ENCODE measurements around the gene GOLGA5.
A peak's percentile ranks its signal among the peaks of the same experiment; 100 is the strongest.
"Not testable (repeated sequence)": the region's sequence is repeated elsewhere in the genome, so short reads cannot be mapped to it uniquely, and the experiment has no call there.

Gene GOLGA5

GRCh38 chr14:92793709-92794546, at the start of gene GOLGA5:
Gene GOLGA5, plus strand, starts transcription at chr14:92794305. Its CDS starts 3,133 bp downstream, at chr14:92797438.
- DNase-seq = peak; percentile 100

- peak; percentile 45 for DNase-seq
Observed at GRCh38 chr14:92747701-92748258, 46.3 kb upstream of the GOLGA5 start.

GRCh38 chr14:92748259-92749016, 45.7 kb upstream of the GOLGA5 start, which contains the start of gene LGMN:
Gene LGMN, minus strand, starts transcription at chr14:92748627. Its CDS starts 15,841 bp downstream, at chr14:92732786.
- peak; percentile 99 for DNase-seq

- not testable (repeated sequence) for DNase-seq
Observed at GRCh38 chr14:92750222-92750728, 43.8 kb upstream of the GOLGA5 start.

- DNase-seq = no peak
Observed at GRCh38 chr14:92750994-92751400, 43.1 kb upstream of the GOLGA5 start.

- no peak for DNase-seq
Observed at GRCh38 chr14:92751819-92752218, 42.3 kb upstream of the GOLGA5 start.

- DNase-seq = no peak
Observed at GRCh38 chr14:92753250-92753649, 40.9 kb upstream of the GOLGA5 start.

- peak; percentile 68 for DNase-seq
Observed at GRCh38 chr14:92754966-92755365, 39.1 kb upstream of the GOLGA5 start.

- peak; percentile 43 for DNase-seq
Observed at GRCh38 chr14:92755495-92755894, 38.6 kb upstream of the GOLGA5 start.

- DNase-seq = no peak
Observed at GRCh38 chr14:92756446-92756845, 37.7 kb upstream of the GOLGA5 start.

GRCh38 chr14:92759300-92759678, 34.8 kb upstream of the GOLGA5 start:
- DNase-seq = no peak

- DNase-seq = no peak
Observed at GRCh38 chr14:92759679-92760523, 34.2 kb upstream of the GOLGA5 start.

- no peak for DNase-seq
Observed at GRCh38 chr14:92760524-92760805, 33.6 kb upstream of the GOLGA5 start.

GRCh38 chr14:92763666-92764631, 30.2 kb upstream of the GOLGA5 start:
- DNase-seq = peak; percentile 92

GRCh38 chr14:92768236-92768635, 25.9 kb upstream of the GOLGA5 start:
- peak; percentile 71 for DNase-seq

- DNase-seq = no peak
Observed at GRCh38 chr14:92768795-92769194, 25.3 kb upstream of the GOLGA5 start.

- DNase-seq = no peak
Observed at GRCh38 chr14:92770484-92770883, 23.6 kb upstream of the GOLGA5 start.

GRCh38 chr14:92774572-92774971, 19.5 kb upstream of the GOLGA5 start:
- DNase-seq = no peak

- peak; percentile 95 for DNase-seq
Observed at GRCh38 chr14:92775292-92775691, 18.8 kb upstream of the GOLGA5 start.

GRCh38 chr14:92778868-92779565, 15.1 kb upstream of the GOLGA5 start:
- peak; percentile 12 for DNase-seq
